Fibroblast of peridontal ligament (primary cell): Measurements from ENCODE around the gene CETP.

ENCODE experiments used
- DNase-seq: peaks from one replicate; pipeline ENCODE4 v3.0.0-alpha.2; 2010; ENCODE audit errors: extremely low read depth

Gene CETP

GRCh38 chr16:57022445-57022844 lies 60.7 kb downstream of the CETP start:
- no peak for DNase-seq

GRCh38 chr16:57023541-57024249 lies 61.9 kb downstream of the CETP start:
- DNase-seq, result no peak

- no peak for DNase-seq
These were observed 63.3 kb downstream of the CETP start for GRCh38 chr16:57024894-57025680.

- DNase-seq, result no peak
These were observed 64.4 kb downstream of the CETP start for GRCh38 chr16:57025941-57026777.

GRCh38 chr16:57026778-57027062 lies 65.0 kb downstream of the CETP start:
- DNase-seq, result no peak

- no peak for DNase-seq
These were observed 65.3 kb downstream of the CETP start for GRCh38 chr16:57027067-57027466.

GRCh38 chr16:57028086-57028485 lies 66.3 kb downstream of the CETP start:
- DNase-seq, result no peak

GRCh38 chr16:57029161-57030160 lies 67.7 kb downstream of the CETP start:
- DNase-seq, result no peak

- DNase-seq, result no peak
These were observed 68.7 kb downstream of the CETP start for GRCh38 chr16:57030346-57030902.

GRCh38 chr16:57031156-57031555 lies 69.4 kb downstream of the CETP start:
- no peak for DNase-seq

- DNase-seq, result no peak
These were observed 70.6 kb downstream of the CETP start for GRCh38 chr16:57032346-57032745.

- DNase-seq, result no peak
These were observed 71.2 kb downstream of the CETP start for GRCh38 chr16:57032931-57033330.
